ENCODE measurements around the gene CLDN16.

- TF ChIP-seq, protein P1, sequence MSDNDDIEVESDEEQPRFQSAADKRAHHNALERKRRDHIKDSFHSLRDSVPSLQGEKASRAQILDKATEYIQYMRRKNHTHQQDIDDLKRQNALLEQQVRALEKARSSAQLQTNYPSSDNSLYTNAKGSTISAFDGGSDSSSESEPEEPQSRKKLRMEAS (IDR thresholded peaks at IDR 0.05): no peak
- TF ChIP-seq CTCF (IDR thresholded peaks at IDR 0.05): no peak
- no peak for TF ChIP-seq CEBPB (IDR thresholded peaks at IDR 0.05)
- no peak for TF ChIP-seq POLR2A (IDR thresholded peaks at IDR 0.05; ENCODE audit: low read length)
- TF ChIP-seq RNF2 (IDR thresholded peaks at IDR 0.05; ENCODE audit: borderline replicate concordance, low read depth): no peak
These were observed 30.5 kb upstream of the CLDN16 start for GRCh38 chr3:190357468-190357867.
